Parathyroid adenoma (tissue), 2 donors: Measurements from ENCODE around the gene SLC2A11.

Experiments used
- H2AFZ ChIP-seq: fragments of 300-600 bp; sonication (generic); one replicate; pipeline ENCODE4 v1.7.0; 2017; ENCODE audit warnings: antibody characterized with exemption, mild to moderate bottlenecking
- H3K27ac ChIP-seq: fragments of 300-600 bp; sonication (generic); one replicate; pipeline ENCODE4 v1.7.0; 2017
- H3K27me3 ChIP-seq: fragments of 300-600 bp; sonication (generic); one replicate; pipeline ENCODE4 v1.7.0; 2017; ENCODE audit warnings: low read length; ENCODE audit not compliant: control insufficient read depth, insufficient read depth
- H3K36me3 ChIP-seq: fragments of 300-600 bp; sonication (generic); one replicate; pipeline ENCODE4 v1.7.0; 2017; ENCODE audit warnings: low read length; ENCODE audit not compliant: control insufficient read depth, insufficient read depth
- H3K4me1 ChIP-seq: fragments of 300-600 bp; sonication (generic); one replicate; pipeline ENCODE4 v1.7.0; 2017; ENCODE audit warnings: control low read depth
- H3K4me2 ChIP-seq: fragments of 300-600 bp; sonication (generic); one replicate; pipeline ENCODE4 v1.7.0; 2017; ENCODE audit warnings: low read length
- H3K4me3 ChIP-seq: fragments of 300-600 bp; sonication (generic); one replicate; pipeline ENCODE4 v1.7.0; 2017; ENCODE audit warnings: low read depth, low read length
- H3K79me2 ChIP-seq: fragments of 300-600 bp; sonication (generic); one replicate; pipeline ENCODE4 v1.7.0; 2017; ENCODE audit warnings: control low read depth
- H3K9ac ChIP-seq: fragments of 300-600 bp; sonication (generic); one replicate; pipeline ENCODE4 v1.7.0; 2017; ENCODE audit warnings: mild to moderate bottlenecking
- H3K9me3 ChIP-seq: fragments of 300-600 bp; sonication (generic); one replicate; pipeline ENCODE4 v1.7.0; 2017; ENCODE audit warnings: low read length; ENCODE audit not compliant: control insufficient read depth
- CTCF ChIP-seq: fragments of 300-600 bp; sonication (generic); IDR thresholded peaks from one replicate; pipeline ENCODE4 v1.7.0; 2017; ENCODE audit warnings: antibody characterized with exemption, mild to moderate bottlenecking
- donor health status: primary hyperparathyroidism.

SLC2A11 gene

GRCh38 chr22:23832226-23833016 lies 25.3 kb upstream of the SLC2A11 start:
- Histone ChIP-seq H3K4me3 (no peak overlapping the region), H3K4me1 (no peaks in the 10 kb centered on the region), H3K79me2 (no peaks in the 10 kb centered on the region), H2AFZ (no peak overlapping the region), H3K9ac (no peak overlapping the region), H3K9me3 (no peaks in the 10 kb centered on the region), H3K4me2 (no peak overlapping the region), H3K27ac (no peak overlapping the region), H3K27me3 (no peaks in the 10 kb centered on the region), H3K36me3 (no peaks in the 10 kb centered on the region)
- TF ChIP-seq CTCF: no peak

- Histone ChIP-seq H3K36me3 (no peaks in the 10 kb centered on the region), H3K9me3 (no peaks in the 10 kb centered on the region), H3K4me1 (no peaks in the 10 kb centered on the region), H3K27ac (no peak overlapping the region), H3K4me2 (no peak overlapping the region), H3K4me3 (no peak overlapping the region), H3K79me2 (no peaks in the 10 kb centered on the region), H3K9ac (no peak overlapping the region), H3K27me3 (no peaks in the 10 kb centered on the region), H2AFZ (no peak overlapping the region)
- TF ChIP-seq CTCF: no peak
Observed at GRCh38 chr22:23833017-23833751, 24.5 kb upstream of the SLC2A11 start.

- Histone ChIP-seq H3K9ac (no peak overlapping the region), H3K36me3 (no peaks in the 10 kb centered on the region)
Observed at GRCh38 chr22:23833911-23834317, 23.8 kb upstream of the SLC2A11 start.

GRCh38 chr22:23834406-23834792 lies 23.3 kb upstream of the SLC2A11 start:
- Histone ChIP-seq H3K4me1 (no peaks in the 10 kb centered on the region), H3K4me3 (no peak overlapping the region), H3K9me3 (no peaks in the 10 kb centered on the region), H3K36me3 (no peaks in the 10 kb centered on the region), H3K79me2 (no peaks in the 10 kb centered on the region), H3K27ac (no peak overlapping the region), H2AFZ (no peak overlapping the region), H3K9ac (no peak overlapping the region), H3K4me2 (no peak overlapping the region), H3K27me3 (no peaks in the 10 kb centered on the region)
- no peak for TF ChIP-seq CTCF

More at GRCh38 chr22:23833911-23834317, 23.8 kb upstream of the SLC2A11 start:
- Histone ChIP-seq H3K4me2 (no peak overlapping the region), H3K4me1 (no peaks in the 10 kb centered on the region), H3K9me3 (no peaks in the 10 kb centered on the region), H2AFZ (no peak overlapping the region), H3K27ac (no peak overlapping the region), H3K79me2 (no peaks in the 10 kb centered on the region), H3K27me3 (no peaks in the 10 kb centered on the region), H3K4me3 (no peak overlapping the region)
- no peak for TF ChIP-seq CTCF
